NCI-H526 treated with DMSO at 0.1 percent for 48 hours (cell line): ENCODE data around the gene TMEM9.

Experiments
- DNase-seq: peaks from one replicate; lab custom pipeline; 2025; lab: John Stamatoyannopoulos, UW

Gene TMEM9

DNA sequence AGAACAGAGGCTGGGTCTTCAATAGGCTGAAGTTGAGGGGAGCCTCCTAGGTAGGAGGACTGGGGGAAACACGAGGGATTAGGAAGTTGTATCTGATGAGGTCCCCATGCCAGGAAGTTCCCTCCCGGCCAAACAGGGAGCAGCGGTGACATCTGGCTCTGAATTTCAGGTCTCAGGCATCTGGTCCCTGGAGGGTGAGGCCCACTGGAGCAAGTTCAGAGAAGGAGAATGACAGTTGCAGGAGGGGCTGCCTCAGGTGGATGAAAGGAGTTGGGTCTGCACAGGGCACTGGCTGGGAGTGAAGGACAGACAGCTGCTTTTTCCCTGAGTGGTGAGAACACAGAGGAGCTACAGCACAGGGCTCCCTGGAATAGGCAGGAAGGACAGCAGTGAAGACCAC is 9.1 kb downstream of the TMEM9 start:
- DNase-seq = no peak

DNA sequence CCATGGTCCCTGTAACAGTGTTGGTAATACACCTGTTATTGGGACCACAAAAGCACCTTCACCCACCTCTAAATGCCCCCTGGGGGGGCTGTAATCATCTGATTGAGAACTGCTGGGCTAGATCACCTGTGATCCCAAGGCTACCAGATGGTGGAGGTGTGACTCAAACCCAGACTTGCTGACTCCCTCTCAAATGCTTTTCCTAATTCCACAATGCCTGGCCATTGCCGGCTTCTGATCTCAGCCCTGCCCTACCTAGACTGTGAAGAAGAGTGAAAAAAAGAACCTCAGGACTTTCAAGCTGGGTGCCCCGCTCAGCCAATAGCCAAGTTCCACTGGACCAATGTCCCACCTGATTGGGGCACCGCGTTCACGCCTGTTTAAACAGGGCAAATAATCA is 9.6 kb downstream of the TMEM9 start:
- DNase-seq = no peak

DNA sequence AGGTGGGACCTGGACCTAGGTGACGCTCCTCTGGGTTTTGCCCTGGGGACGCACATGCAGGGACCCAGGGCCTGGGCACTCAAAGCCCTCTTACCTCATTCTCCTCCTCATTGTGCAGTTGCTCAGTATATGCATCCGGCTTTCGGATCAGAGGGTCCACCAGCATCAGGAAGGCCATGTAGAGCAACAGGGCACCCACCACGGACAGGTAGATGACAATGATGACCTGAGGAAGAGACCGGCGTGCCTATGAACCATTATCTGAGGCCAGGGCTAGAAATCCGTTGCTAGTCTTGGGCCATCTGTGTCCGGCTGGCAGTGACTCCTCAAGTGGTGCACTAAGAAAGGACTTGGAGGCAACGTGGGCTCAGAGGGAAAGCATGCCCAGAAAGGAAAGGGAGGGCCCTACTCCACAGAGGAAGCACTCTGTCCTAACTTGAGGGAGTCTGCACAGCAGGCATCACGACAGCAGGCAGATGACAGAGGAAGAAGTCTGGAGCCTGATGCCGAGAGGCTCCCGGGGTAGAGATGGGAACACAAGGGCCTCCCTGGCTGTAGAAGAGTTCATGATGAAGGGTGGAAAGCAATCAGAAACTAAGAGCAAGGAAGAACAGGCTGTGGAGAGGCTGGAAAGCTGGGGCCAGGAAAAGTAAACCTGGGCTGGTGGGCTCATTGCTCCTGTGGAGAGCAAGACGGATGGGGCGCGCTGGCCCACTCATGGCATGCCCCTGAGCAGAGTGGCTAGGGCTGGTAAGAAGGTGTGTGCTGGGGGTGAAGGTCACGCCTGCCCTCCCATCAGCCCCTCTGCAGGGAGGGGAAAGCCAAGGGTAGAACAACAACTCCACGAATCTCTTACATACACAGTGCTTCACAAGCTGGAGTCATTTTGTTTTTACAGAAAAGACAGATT is 10.3 kb downstream of the TMEM9 start:
- DNase-seq = no peak

DNA sequence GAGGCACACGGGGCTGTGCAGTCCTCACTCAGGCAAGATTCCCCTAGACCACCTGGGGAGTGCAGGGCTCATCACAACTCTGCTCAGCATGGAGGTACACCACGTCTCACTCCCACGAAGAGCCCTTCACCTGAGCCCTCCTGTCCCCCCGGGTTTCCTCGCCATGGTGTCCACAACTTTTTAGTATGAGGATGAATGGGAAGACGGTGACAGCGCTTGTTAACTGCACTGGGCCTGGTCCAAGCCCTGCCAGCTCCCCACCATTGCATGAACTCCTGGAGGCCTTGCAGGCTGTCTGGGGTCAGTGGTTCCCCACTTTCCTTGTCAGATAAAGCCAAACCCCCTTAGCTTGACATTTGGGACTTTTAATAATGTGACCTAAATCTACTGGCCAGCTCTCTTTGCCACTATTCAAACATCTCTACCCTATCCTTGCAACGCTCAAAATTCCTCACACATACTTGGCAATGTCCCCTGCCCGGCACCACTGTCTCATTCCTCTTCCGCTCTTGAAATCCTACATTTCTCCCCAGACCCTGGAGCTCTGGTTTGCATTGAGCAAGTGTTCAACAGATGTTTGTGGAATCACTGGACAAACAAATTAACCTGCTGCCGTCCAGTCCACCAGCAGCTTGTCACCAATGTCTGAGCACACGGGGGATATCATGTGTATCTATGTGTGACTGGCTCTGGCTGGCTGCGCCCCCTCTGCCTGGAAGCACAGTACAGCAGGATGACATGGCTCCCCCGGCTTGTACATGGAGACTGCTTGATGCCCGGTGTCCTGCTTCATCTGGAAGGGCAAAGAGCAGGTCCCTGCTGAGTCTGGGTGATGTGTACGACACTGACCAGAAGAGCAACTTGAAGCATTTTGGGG is 11.2 kb downstream of the TMEM9 start:
- no peak for DNase-seq

DNA sequence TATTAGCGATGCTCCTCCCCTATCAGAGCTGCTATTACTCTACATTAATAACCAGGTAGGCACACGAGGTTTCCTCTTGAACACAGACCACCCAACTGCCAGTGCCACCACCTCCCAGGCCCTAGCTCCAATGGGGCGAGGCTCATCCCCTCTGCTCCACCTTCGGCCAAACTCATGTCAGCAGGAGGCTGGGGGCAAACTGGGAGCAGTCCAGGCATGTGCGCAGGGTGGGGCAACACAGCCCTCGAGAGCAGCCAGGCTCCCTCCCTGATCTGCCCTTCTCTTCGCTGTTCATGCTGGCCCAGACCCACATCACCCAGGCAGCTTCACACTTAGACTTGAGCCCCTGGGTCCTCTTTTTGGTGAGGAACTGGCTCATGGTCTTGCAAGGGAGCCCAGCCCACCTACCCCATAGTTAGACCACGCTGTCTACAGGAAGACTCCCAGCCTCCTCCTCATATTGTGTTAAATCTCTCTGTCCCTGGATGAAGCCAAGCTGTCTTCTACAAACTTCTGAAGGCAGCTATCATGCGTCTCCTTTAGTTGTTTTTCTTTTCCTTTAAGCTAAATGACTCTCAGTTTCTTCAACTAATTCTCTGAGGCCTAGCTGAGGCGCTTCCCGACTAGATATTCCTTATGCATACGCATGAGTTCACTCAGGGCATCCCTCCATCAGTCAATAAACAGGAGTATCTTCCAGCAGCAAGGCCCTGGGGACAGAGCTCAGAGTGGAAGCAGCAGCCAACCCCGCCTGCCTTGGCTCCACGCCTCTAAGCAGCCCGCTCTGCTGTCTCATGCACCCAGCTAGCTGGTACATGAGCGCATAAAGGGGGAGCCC is 12.0 kb downstream of the TMEM9 start:
- no peak for DNase-seq

DNA sequence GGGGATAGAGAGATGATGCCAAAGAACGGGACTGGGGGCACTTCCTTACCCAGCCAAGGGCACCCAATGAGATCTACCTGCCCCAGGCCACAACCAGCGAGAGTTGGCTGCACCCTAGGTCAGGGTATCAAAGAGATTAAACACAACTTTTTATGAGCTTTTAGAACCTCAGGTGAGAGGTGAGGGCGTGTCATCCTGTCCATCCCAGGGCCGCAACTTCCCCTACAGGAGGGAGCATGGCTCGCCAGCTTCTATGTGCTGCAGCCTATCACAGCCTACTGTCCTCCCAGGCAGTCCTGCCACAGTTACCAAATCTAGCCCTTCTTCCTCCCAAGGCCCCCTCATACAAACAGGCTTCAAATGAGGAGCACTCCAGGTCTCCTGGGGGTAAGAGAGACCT is 12.9 kb downstream of the TMEM9 start:
- no peak for DNase-seq

DNA sequence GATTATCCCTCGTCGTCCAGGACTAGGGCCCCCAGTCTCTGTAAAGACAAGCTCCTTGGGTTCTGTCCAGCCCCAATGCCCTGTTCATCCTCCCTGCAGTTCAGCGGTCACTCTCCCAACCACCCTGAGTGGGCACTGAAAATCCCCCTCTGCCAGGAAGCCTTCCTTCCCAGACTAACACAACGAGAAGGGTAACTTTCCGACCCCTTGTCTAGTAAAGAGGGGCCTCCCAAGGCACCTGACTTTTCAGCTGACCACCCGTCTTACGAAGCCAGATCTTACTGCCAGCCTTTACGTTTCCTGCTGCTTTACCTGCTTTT is 13.4 kb downstream of the TMEM9 start:
- DNase-seq = no peak

DNA sequence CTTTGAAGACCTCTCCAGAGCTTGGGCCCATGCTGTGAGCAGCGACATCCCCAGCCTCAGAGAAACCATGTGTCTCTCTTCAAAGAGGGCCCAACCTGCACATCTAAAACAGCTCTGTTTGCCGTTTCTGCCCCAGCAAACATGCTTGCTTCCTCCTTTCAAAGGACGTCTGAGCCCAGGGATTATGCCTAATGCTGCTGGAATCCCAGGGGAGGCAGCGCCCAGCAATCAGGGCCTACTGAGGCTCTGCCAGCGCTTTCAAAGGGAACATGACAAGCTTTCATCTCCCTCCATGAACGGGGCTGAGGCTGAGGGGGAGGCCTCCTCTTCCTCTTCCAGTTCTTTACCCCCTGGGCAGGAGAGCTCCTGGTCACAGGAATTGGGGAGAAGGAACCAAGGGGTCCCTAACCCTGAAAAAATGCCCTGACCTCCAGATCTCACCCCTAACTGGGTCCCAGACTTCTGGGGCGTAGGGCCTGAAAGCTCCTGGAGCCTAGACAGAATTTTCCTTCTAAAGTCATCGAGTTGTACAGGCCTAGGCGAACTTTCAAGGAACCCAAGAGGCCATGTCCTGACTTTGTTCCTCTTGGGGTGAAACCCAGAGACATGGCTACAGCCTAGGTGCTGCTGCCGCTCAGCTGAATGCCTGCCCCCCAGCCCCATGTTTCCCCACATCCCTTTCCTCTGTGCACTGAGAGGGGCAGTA is 13.9 kb downstream of the TMEM9 start:
- no peak for DNase-seq

DNA sequence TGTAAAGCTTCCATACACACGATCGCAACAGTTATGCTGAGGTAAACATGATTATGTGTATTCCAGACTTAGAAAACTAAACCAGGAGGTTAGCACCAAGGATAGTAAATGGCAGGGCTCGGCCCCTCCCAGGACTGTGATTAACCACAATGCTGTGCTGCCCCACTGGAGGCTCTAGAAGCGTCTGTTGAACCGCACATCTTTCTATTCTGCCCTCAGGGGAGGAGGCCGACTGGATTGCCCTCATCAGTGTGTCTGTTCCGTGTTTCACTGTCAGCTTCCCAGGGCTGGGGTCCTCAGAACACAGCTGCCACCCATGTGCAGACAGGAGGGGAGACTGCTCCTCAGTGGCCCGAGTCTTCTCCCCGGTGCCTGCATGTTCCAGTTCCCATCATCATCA is 14.5 kb downstream of the TMEM9 start:
- no peak for DNase-seq

DNA sequence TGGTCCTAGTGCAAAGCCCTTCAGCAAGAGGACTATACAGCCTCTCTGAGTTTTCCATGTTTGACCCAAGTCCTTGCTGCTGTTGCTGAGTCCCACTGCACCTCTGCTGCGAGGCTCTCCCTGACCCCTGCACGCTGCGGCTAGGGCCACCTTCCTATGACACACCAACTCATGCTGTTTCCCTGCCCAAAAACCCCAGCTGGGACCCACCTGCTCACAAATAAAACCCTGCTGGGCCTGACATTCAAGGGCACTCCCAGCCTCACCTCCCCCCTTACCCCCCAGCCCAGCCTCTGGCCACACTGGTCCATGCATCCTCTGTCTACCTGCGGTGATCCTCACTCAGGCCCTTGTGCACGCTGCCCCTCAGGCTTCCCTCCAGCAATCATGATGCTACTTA is 15.0 kb downstream of the TMEM9 start:
- no peak for DNase-seq

DNA sequence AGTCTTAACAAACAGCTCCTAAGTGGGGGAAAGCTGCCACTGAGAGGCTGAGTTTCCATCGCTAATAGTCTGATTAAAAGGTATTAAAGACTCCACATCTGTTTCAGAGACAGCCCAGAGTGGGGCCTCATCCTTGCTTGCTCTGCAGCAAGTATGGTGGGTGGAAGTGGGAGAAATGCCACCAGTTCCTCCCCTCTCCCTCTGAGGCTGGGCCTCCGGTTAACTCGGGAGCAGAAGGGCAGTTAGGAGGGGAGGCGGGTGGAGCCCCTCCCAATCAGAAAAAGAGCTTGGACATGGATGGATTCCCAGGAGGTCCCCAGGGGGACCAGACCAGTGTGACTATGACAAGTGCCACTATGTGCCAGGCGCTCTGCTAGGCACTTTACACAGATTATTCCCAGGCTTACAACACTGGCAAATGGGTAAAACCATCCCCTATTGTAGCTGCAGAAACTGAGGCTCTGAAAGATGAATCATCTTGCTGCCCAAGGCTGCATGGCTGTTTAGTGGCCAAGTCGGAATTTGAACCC is 15.9 kb downstream of the TMEM9 start:
- DNase-seq = no peak

DNA sequence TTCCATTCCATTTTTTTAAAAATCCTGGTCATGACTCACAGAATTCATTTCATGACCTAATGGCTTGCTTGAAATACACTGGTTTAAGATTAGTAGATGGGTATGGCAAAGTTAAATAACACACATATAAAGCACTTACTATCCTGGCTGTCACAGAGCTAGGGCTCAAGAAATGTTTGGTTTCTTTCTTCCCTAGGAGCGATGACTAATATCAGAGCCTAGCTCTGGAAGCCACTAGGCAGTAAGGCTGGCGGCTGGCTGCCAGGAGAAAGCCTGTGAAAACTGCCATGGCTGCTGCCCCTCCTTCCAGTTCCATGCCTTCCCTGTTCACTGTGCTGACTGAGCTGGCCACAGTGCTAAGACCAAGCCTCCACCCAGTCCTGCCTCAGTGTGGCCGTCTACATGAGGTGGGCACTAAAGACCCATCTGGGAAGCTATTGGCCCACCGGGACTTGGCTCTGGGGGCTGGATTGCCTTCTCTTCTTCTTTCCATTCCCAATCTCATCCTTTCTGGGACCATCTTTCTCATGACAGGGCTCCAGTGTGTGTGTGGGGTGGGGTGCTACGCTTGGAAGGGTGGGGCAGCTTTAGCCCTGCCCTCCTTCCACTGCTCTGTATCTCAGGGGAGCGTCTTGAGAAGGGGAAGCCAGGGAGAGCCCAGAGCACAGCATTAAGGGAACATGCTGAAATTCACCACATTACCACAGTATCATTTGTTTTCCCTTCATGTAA is 16.5 kb downstream of the TMEM9 start:
- no peak for DNase-seq

DNA sequence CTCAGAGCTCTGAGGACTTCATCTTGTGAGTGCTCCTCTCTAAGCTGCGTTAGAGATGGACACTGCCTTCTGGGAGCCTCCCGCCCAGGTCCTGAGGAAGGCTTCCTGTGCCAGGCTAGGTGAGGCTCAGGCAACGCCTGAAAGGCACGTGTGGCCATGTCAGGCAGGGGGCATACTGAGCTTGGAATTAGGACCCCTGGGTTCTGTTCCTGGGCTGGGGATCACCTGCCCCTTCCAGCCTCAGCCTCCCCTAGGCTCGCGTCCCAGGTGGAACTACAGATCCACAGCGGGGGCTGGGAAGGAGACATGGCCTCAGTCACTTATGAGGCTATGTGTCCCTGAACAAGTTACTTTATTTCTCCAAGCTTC is 17.3 kb downstream of the TMEM9 start:
- no peak for DNase-seq

DNA sequence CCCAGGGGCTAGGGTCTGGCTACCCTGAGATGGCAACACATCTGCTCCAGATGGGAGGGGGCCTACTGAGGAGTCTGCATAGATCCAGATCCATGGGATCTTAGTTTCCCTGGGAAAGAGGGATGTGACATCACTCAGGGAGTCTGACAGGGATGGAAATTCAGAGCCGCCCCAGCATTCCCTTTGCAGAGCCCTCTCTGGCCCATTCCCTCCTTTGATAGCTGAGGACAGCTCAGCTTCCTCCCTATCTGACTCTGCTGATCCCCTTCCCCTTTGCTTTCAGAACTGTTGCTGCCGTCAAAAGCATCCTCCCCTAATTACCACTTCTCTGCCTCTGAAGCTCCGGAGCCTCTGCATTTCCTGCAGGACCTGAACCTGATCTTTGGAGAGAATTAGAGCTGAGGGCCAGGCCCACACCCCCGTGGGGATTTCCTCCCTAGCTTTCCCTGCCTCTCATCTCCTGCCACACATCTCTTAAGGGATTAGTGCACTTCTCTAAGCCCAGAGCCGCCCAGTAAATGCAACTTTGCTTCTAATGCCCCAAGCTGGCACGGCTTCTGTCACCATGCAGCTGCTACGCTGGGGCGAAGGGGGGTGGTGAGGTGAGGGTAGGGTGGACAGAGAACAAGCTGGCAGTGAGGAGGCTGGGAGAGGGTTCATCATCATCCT is 17.8 kb downstream of the TMEM9 start:
- DNase-seq = no peak

DNA sequence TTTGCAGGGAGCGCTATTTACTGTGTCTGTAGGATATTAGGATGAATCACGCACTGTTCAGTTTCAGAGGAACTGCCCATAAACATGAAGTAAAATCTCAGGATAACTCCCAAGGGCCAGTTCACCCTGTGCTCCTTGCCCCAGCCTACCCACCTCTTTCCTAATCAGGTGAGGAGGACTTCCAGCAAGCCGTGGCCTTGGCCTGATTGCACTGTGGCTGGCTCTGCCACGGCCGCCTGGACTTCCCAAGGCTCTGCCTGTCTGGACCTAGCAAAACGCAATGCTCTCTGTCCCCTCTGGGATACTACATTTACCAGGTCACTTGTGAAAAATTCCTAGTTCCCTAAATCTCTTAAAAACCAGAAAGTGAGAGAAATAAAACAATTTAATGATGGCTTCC is 19.9 kb downstream of the TMEM9 start:
- DNase-seq = no peak

DNA sequence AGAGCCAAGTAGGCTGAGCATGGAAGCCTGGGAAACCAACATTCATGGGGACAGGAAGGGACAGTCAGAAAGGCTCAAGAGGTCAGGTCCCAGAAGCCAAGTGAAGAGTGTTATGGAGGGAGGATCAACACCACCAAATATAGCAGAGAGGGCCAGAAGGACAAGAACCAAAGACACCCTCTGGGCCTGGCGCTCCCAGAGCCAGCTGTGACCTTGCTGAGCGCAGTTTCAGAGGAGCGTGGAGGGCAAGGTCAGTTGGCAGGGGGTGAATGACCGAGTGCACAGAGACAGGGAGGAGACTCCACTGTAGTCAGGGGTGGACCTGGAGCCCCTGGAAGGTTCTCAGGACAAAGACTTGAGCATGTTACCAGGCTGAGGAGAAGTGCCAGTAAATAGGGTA is 22.9 kb downstream of the TMEM9 start:
- no peak for DNase-seq

DNA sequence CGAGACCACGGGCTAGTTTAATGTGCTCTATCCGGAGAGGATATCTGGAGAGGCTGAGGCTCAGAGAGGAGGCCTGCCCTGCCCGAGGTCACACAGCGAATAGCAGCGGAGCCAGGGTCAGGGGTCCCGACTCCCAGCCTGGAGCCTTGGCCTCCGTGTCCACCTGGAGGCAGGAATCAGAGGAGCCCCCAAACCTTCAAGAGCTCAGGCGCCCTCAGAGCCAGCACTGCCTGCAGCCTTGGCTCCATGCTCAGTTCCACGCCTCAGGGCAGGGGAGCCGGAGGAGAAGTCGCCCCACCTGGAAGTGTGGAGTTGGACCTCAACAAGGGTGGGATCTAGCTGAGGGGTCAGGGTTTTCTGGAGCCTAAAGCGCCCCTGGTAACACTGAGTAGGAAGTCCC is 25.3 kb downstream of the TMEM9 start:
- DNase-seq = no peak

DNA sequence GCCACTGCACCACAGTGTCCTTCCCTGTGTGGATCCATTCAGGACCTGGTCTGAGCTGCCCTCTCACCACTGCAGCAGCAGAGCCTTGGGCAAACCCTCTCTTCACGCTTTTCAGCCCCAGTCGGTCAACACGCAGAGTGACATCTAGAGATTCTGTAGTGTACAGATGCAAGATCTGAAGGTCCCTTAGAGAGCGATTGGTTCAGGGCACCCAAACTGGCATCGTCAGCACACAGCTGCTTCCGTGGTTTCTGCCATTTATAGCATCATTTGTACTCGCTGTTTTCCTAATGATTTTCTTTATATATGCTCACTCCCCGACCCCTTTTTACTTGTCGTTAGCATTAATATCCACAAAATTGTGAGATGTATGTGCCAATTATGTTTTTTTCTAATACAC is 25.8 kb downstream of the TMEM9 start:
- DNase-seq = no peak

DNA sequence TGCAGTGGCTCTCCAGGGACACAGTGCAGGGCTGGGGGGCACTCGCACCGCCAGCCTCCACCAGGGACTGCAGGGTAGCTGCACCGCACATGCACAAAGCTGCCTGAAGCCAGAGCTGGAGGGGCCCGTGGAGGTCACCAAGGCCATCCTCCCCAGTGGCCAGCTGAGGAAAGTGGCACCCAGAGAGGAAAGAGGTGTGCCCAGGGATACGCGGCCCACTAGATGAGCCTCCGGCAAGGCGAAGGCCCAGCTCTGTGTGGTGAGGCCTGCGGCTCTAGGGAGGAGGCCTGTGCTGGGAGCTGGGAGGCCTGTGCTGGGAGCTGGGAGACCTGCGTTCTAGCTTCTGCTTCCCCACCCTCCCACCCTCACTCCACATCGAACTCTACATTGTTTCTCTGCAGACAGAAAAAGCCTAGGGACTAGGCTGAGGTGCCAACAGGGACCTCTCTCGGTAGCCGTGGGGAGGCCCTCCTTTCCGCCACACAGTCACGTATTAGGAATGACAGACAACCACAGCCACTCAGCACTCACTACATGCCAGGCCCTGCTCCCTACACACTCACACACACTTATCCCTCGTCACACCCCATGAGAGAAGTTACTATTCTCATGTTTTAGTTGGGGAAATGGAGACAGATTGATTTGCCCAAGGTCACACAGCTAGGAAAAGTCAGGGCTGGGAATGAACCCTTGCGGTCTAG is 26.4 kb downstream of the TMEM9 start:
- DNase-seq = no peak
